Stimulated activated CD4-positive, alpha-beta T cell treated with anti-CD3 and anti-CD28 coated beads, Interleukin-4, amount 100 ng/mL, for 24 hours (primary cell): ENCODE measurements around the gene NTN1.

Experiments
- DNase-seq: peaks from one replicate; pipeline ENCODE4 v3.0.0-alpha.2; 2020

The NTN1 gene

DNA sequence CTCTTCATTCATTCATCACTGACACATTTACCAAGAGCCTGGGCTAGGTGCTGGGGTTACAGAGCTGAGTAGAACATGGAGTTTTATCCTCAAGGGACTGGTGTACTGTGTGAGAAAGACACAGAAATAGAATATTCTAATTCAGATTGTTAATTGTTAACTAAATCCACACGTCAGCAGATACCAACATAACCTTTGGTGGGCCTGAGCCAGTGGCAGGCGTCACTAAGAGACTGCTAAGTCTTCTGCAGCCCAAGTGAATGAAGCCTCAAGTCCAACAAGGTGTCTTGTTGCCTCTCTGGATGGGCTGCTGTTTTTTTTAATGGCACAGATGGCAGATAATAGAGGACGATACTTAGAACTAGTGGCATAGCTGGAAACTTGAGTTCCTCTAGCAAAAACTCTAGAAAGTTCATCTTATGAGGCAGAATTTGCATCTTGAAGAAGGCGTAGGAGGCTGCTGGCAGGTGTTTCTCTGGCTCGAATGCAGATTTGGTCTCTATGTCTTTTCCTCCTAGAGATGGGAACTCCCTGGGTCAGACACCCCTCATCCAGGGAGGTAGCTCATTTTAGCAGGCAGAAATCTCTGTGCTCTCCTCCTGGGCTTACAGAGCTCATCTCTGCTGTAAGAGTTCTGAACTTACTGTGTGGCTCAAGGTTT lies 179.5 kb downstream of the NTN1 start:
- no peak for DNase-seq

DNA sequence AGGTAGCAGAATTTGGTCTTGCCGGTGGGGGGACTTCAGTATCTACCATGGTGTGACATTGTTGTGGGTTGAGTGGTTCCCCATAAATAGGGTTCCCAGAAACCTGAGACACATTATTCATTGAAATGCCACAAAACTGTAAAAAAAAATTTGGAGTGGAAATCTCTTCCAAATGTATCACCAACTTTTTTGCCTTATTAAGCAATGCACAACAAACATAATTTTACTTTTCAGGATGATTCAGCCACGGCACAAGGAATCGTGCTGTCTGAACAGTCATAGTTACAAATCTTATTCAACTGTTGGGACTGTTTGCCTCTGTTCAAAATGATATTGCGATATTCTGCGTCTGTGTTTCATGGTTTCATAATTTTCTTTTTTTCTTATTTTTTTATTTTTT lies 181.2 kb downstream of the NTN1 start:
- no peak for DNase-seq

DNA sequence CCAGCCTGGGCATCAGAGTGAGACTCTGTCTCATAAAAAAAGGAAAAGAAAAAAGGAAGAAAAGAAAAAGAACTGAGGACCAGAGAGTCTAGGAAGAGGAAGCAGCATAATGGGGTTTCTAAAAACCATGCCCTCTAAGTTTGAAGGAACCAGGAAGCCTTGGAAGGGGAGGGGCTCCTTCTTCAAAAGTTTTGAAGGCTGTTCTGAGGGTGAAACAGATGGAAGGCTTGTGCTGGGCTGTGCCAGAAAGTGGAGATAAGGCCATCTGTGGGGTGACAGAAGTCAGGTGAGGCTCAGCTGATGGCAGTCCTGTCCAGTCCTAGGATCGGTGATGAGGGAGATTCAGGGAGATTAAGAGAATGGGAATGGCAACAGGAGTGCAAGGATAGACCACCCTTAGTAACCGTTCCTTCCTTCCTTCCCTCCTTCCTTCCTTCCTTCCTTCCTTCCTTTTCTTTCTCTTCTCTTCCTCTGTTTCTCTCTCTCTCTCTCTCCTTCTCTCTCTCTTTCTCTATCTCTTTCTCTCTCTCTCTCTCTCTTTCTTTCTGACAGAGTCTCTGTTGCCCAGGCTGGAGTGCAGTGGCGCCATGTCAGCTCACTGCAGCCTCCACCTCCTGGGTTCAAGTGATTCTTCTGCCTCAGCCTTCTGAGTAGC lies 182.6 kb downstream of the NTN1 start:
- no peak for DNase-seq

DNA sequence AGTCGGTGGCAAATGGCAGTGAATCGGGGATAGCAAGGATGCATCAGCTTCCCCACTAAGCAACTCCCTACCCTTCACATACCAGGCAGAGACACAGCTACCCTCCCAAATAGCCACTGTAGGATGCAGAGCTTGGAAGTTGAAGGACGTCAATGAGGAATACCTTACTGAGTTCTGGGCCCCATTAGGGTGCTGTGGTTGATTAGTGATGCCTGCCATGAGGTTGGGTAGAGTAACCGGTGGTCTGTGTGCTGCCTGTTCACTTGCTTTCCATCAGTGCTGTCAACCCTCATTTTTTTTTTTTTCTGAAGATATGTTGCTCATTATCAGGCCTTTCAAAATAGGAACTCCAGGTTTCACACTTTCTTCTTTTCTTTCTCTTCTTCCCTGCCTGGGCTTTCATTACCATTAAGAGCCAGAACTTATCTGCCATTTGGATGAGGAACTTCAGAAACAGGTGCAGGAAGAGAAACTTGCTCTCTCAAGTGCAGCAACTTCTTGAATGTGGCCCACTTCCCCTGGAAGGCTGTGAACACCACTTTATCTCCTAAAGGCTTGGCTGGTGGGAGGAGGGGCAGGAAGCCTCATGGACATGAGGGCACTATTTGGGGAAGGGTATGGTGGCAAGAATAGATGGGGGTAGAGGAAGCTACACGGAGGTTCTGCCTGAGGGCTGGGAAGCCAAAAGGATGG lies 183.5 kb downstream of the NTN1 start:
- no peak for DNase-seq

DNA sequence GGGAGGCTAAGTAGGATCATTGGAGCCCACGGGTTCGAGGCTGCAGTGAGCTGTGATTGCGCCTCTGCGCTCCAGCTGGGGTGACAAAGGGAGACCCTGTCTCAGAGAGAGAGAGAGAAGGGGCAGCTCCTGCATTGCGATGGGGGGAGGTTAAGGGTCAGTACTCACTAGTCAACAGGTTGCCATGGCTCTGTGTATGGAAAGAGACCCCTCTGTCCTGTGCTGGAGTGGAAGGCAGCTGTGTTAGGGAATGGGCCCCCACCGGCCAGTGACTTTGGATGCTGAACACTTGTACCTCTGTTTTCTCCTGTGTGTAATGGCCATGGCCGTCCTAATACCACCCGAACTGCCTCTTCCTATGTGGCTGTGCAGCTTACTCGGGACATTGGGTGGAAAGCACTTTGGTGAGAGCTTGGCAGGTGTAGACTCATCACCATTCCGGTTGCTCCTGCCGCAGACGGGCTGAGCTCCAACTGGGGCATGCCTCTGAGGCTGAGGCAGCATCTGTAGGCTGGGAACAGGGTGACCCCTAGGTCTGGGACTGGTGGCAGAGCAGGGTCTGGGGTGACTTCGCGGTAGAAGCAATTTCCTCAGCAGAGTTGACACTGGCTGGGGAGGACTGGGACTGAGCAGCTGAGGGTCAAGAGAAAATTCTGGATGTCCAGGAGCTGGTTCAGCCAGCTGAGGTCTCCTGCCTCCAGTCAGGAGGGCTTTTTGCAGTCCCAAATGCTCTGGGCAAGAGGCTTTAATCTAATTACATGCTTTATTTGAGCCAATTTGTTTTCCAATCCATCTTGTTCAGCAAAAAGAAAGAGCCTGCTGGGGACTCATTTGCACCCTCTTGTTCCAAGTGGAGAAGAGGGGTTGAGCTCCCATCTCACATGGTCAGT lies 184.5 kb downstream of the NTN1 start:
- no peak for DNase-seq

DNA sequence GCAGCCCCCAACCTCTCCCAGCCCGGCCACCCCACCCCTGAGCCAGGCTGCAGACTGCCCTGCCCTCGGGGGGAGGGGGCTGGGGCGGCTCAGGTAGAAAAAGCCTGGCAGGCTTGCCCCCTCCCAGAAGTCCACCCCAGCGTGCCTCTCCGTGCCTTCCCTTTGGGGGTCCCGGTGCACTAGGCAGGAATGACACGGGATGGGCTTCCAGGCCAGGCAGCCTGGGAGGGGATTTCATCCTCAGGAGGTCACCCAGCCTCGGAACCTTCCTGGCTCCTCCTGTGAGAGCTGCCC lies 185.0 kb downstream of the NTN1 start:
- DNase-seq, result no peak

DNA sequence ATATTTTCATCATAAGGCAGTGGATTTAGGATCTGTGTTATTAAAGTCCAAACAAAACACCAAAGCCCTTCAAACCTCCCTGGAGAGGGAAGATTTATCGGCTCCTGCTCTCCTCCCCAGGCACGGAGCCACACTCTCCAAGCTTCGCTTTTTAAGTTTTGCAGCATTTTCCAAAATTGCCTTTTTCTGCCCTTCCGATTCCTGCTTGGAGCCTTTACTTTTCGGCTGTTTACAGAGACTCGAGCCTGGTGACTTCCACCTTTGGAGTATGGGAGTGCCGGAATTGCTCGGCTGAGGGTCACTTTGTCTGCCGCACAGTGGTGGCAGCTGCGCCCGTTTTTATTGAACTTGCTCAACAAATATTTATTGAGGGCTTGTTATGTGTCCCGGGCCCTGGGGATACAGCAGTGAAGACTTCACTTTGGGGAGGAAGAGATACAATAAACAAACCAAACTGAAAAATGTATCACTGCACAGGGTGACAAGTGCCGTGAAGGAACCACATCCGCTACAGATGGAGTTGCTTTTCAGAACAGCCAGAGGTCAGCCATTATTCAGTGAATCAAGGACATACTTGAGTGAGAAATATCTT lies 185.5 kb downstream of the NTN1 start:
- DNase-seq, result no peak

DNA sequence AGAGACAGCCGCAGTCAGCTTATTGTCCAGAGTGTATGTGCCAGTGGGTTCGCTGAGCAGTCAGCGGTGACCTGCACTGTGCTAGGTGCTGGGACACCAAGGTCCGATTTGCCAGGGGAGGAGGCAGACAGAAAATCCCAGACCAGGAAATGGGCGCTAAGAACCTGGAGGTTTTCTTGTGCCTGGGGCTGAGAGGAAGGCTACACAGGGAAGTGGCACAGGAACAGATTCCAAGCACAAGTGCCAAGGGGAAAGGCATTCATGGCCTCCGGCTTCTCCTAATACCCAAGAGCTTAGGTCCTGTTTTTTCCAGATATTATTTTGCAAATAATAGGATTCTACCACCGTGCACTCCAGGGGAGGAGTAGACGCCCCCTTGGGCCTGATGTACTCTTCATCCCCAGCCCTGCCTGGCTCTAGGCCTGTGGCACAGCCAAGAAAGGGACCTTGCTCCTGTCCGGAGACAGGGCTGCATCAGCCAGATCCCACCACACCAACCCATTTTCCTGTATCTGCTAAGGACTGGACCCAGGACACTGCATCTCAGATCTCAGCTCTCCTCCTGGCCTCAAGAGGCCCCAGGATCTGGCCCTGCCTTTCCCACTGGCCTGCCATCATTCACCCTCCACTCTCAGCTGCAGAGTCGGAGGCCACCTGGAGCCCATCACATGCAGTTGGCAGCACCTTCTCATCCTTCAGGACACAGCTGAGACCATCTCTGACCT lies 187.2 kb downstream of the NTN1 start:
- no peak for DNase-seq

DNA sequence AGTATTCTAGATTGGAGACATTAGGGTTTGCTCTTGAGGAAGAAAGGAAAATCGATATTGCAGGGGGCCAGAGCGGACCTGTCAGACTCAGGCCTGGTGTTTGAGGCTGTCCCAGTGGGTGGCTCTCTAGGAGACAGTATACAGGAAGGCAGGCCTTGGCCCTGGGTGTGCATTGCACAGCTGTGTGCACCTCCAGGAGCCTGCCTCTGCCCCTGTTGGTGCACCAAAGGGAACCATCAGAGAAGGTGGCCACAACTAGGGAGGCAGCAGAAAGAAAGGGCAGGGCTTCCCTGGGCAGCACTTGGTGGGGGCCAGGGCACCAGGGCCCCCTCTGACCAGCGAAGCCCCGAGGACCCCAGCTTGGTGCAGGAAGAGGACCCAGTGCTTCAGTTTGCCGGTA lies 188.0 kb downstream of the NTN1 start:
- no peak for DNase-seq

DNA sequence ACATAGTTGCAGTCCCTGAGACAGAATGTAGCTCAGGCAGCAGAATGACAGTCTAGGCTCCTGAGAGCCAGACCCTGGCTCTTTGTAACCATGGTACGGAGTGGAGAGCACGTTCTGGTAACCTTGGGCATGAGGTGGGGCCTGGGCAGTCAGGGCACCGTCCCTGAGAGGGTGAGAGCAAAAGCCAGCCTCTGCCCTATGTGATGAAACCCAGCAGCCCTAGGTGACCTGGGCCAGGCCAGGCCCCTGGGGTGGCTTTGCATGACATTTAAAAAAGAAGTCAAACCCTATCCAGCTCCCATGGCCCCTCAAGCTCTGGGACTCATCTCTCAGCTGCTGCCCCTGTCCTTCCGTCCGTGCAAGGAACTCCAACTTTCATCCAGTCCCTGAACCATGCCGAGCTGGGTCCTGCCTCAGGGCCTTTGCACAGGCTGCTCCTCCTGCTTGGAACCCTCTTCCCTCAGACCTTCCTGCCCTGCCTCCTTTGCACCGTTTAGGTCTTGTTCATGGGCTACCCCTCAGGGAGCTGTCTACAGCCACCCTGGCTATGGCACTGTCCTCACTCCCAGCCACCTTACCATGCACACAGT lies 188.6 kb downstream of the NTN1 start:
- no peak for DNase-seq

DNA sequence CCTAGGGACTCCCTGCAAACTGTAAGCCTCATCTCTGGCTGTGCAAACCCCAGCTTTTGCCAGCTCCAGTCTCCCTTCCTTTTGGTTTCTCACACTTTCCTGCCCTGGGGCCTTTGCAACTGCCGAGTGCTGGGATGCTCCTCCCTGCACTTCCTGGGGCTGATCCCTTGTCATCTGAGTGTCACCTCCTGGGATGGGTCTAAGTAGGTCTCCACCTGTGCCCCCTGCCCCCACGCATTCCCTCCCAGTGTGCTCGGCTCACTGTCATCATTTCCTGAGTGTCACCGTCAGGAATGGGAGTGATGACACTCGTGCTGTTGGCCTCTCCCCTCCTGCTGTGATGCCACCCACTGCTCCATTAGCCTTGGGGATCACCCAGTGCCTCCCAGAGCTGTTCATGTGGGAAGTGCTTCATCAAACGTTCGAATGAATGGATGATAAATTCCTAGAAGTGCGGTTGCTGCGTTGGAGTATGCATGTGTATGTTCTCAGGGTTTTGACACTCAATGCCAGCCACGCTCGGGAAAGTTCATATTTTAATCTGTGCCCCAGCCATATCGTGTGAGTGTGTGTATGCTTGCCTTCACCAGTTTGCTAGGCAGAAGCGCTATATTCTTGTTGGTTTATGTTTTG lies 189.9 kb downstream of the NTN1 start:
- DNase-seq, result no peak

DNA sequence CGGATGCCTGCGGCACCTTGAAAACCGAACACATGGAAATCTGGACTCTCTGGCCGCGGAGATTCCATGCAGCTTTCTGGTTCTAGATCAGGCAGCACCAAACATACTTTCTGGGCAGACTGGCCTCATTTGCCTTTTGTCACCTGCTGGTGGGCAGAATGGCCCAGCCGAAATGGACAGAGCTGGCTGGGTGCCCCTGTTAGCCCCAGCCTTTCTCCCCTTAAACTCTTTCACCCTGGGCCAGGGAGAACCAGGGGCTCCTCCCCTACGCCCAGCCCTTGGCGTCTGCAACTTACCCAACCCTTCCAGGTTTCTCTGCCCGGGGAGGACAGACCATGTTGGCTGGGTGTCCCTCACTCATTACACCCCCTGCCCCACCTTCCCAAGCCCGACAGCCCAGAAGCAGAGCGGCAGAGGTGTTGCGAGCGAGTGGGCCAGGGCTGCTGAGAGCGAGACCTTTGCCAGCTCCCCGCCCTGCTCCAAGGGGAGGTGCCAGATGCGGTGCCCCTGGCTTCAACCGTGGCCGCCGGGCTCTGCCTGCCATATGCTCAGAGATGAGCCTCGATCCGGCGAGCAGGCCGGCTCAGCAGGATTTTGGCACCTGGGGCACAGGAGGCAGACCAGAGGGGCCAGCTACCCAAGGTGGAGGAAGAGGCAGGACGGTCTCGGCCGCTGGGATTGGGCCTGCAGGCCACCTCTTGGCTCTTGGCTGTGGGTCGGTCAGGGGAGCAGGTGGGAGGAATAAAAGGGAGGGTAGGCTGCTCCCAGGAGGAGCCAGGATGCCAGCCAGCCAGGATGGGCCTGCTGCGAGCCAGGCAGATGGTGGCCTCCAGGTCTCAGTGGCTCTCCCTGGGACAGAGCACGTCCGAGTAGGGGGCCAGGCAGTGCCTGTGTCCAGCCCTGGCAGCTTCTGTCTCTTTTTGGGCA lies 191.3 kb downstream of the NTN1 start:
- DNase-seq, result no peak

DNA sequence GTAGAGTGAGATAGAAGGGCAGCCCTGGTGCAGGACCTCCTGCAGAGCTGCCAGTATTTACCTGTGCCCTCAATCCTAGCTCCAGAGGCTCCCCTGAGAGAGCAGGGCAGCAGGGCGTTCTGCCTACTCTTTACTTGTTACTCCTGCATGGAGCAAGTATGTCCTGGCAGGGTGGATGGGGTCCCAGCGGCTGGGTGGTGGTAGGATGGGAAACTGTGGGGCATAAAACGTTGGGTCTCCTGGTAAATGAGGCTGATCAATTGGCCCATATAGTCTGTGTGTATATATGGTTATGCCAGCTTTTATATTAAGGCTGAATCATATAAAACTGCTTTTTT lies 192.0 kb downstream of the NTN1 start:
- DNase-seq, result no peak

DNA sequence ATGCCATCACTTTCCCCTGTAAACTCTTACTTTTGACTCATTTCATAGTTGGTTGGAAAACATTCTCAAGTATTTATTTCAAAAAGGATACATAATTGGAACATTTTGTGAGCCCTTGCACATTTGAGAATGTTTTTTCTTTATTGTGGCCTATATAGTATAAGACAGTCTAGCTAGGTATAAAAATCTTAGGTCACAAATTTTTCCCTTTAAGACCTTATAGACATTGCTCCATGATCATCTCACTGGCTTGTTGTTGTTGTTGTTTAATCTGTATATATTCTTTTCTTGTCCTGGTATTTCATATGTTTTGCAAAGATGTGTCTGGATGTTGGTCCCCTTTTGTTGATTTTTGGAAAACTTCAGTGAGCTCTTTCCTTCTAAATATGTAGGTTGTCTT lies 194.2 kb downstream of the NTN1 start:
- no peak for DNase-seq

DNA sequence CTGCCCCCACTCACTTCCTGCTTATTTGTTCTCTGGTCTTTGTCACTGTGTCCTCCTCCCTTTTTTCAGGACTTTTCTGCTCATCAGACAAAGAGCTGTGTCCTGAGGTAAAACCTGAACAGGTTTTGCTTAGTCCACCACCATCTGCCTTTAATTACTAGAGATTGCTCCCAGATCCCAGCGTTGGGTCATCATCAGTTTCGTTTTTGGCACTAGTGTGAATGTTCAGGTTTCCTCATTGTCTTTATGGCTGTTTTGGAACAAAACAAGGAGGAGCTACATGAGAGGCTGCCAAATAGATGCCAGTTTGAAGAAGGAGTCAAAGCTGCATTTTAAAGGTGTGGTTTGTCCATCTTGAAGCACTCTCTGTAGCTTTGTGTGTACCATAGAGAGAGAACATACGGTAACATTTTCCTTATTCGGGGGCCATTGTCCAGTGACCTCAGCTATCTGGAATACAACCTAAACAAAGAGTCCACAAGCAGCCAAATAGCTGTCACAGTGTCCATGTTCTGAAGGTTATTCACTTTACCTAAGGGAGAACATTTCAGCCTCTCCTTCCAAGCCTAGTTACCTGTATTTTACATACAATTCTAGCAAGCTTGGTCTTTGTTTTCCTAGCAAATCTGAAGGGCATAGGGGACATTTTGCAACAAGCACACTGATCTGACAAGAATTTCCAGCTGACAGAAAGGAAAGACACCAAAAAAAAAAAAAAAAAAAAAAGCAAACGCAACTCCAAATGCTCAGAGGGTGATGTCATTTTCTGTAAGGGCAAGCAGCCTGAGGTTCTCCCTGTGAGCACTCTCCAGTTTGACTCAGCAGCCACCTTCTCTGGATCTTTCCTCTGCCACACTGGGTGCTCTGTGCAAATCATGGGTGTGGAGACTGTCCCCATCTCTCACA lies 196.1 kb downstream of the NTN1 start:
- DNase-seq, result no peak

DNA sequence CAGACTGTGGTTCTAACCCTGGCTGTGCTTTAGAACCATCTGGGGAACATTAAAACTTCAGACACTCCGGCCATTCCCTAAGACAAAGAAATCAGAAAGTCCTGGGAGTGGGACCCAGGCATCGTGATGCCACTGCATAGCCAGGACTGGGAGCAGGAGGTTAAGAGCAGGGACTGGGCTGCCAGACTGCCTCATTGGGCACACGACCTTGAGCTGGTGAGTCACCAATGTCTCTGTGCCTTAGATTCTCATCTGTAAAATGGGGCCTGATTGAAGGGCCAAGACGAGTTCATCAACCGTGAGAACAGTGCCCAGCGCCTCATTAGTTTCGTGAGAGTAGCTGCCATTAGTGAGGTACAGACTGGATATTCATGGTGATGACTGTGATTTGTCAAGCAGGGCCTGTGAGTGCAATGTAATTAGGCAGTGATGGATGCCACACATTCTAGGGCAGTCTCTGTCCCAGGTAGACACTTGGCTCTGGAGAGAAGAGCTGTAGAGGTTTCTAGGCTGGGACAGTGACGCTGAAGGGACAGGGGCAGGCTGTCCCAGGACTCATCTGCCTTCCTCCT lies 196.8 kb downstream of the NTN1 start:
- no peak for DNase-seq

DNA sequence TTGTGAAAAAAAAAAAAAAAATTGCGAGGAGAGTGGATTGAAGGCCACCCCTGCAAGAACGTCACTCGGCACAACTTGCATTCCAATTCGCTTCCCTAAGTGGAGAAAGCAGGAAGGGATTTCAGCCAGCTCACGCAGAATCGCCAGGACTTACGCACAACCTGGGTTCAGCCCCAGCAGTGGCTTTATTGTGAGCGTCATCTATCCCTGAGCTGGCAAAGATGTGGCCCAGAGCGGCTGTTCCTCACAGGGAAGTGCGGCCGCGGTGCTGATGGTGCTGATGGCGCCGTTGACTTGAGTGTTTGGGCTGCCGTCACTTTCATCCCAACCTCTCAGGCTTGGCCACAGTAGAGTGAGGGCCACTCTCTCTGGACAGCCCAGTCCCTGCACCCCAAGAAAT lies 197.6 kb downstream of the NTN1 start:
- no peak for DNase-seq

DNA sequence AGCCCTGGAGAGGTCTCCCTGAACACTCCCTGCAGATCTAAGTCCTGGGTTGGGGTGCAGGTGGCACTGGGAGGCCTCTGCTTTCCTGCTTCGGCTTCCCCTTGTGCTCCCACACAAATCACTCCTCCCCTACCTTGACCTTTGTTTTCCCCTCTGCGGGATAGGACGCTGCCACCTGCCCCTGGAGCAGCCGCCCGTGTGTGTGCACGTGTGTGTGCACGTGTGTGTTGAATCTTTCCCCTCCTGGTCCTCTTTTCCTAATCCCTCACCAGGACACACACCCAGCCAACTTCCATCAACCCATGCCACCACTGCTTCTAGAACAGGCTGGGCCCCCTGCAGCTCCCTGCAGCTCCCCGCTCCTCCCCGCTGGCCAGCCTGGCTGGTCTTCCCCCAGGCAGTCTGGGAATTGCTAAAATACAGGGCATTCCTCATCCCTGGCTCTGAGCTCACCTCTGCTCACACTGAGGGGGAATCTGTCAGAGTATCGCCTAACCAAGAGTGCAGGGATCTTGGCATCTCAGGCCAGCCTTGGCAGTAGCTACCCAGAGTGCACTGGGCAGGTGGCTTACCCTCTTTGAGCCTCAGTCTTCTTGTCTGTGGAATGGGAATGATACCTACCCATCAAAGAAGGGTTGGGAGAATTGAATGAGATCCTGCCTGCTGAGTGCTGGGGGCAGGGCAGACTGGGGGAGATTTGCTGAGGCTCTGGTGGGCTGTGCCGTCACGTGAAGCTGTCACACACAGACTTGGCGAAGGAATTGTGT lies 198.5 kb downstream of the NTN1 start:
- DNase-seq, result no peak
